OCI-LY1 (cell line): ENCODE results near the gene P3H4.

ENCODE experiments used
- H2AFZ ChIP-seq: fragments of 200-600 bp; sonication (generic), shearing (Covaris generic); 2 replicates; pipeline ENCODE4 v1.6.0; 2014; ENCODE audit warnings: antibody characterized with exemption, mild to moderate bottlenecking, low read length
- H3F3A ChIP-seq: fragments of 200-600 bp; sonication (generic), shearing (Covaris generic); 2 replicates; pipeline ENCODE4 v1.6.0; 2014; ENCODE audit warnings: mild to moderate bottlenecking, antibody characterized with exemption, low read length, moderate library complexity; ENCODE audit not compliant: insufficient read depth
- H3K27ac ChIP-seq: fragments of 200-600 bp; sonication (generic); 2 replicates; pipeline ENCODE4 v1.5.1; 2014; ENCODE audit warnings: low read length, mixed run types, mild to moderate bottlenecking, low read depth; ENCODE audit not compliant: poor library complexity, severe bottlenecking
- H3K27me3 ChIP-seq: fragments of 200-600 bp; sonication (generic); 2 replicates; pipeline ENCODE4 v1.6.0; 2014; ENCODE audit warnings: antibody characterized with exemption, mild to moderate bottlenecking, low read length, moderate library complexity; ENCODE audit not compliant: insufficient read depth
- H3K36me3 ChIP-seq: fragments of 200-600 bp; sonication (generic); 2 replicates; pipeline ENCODE4 v1.6.1; 2014; ENCODE audit warnings: mild to moderate bottlenecking, antibody characterized with exemption, low read length, moderate library complexity, mixed read lengths; ENCODE audit not compliant: insufficient read depth
- H3K4me1 ChIP-seq: fragments of 200-600 bp; sonication (generic); 2 replicates; pipeline ENCODE4 v1.5.1; 2014; ENCODE audit warnings: mild to moderate bottlenecking, low read length, moderate library complexity; ENCODE audit not compliant: insufficient read depth, severe bottlenecking
- H3K4me2 ChIP-seq: fragments of 200-600 bp; sonication (generic), shearing (Covaris generic); 2 replicates; pipeline ENCODE4 v1.6.1; 2014; ENCODE audit warnings: low read length
- H3K4me3 ChIP-seq: fragments of 200-600 bp; sonication (generic); 2 replicates; pipeline ENCODE4 v1.5.1; 2014; ENCODE audit warnings: low read length, low read depth, mild to moderate bottlenecking, mixed read lengths; ENCODE audit not compliant: poor library complexity, severe bottlenecking
- H3K79me2 ChIP-seq: fragments of 200-600 bp; shearing (Covaris generic); 2 replicates; pipeline ENCODE4 v1.6.1; 2016; ENCODE audit warnings: mixed run types, low read length, mixed read lengths; ENCODE audit not compliant: insufficient read depth
- H3K9ac ChIP-seq: fragments of 200-600 bp; sonication (generic), shearing (Covaris generic); 2 replicates; pipeline ENCODE4 v1.6.1; 2014; ENCODE audit warnings: mild to moderate bottlenecking, low read length, mixed read lengths
- H3K9me2 ChIP-seq: fragments of 200-600 bp; sonication (generic), shearing (Covaris generic); 2 replicates; pipeline ENCODE4 v1.6.1; 2014; ENCODE audit warnings: low read depth, mild to moderate bottlenecking, low read length, mixed read lengths
- H3K9me3 ChIP-seq: fragments of 200-600 bp; shearing (Covaris generic); 2 replicates; pipeline ENCODE4 v1.6.1; 2014; ENCODE audit warnings: low read length, mixed read lengths
- H4K20me1 ChIP-seq: fragments of 200-600 bp; sonication (generic), shearing (Covaris generic); 2 replicates; pipeline ENCODE4 v1.6.0; 2016; ENCODE audit warnings: mild to moderate bottlenecking, low read length; ENCODE audit not compliant: insufficient read depth
- EZH2 ChIP-seq: fragments of 200-600 bp; sonication (generic), shearing (Covaris generic); IDR thresholded peaks from 2 replicates; pipeline ENCODE4 v1.8.0; 2017; ENCODE audit warnings: borderline replicate concordance, mixed run types, mild to moderate bottlenecking, antibody characterized with exemption, low read length, moderate library complexity, mixed read lengths
- TF ChIP-seq, protein P1 (sequence below): fragments of 200-600 bp; sonication (generic), shearing (Covaris generic); IDR thresholded peaks from 2 replicates; pipeline ENCODE4 v1.5.1; 2017; ENCODE audit warnings: mild to moderate bottlenecking, antibody characterized with exemption, low read length, moderate library complexity, mixed read lengths

The P3H4 gene

DNA sequence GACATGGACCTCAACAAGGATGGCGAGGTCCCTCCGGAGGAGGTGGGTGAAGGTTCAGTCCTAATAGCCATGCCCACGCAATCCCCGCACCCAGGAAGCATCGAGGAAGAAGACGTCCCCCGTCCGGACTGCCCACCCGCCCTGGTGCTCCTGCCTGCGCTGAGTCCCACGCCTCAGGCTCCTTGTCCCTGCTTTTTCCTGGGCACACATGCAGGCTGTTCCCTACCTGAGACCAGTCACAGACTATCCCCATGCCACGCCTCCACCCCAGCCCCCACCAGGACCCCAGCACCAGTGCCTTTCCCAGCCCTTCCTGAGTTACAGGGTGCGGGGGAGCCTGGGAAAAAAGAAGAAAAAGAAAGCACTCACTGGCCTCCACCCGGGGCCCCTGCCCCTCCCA is 10.0 kb upstream of the P3H4 start:
- Histone ChIP-seq H3K9ac (no peak overlapping the region), H3K27me3 (peaks cover 18% of the 10 kb centered on the region; the same call in 1 of the 2 replicates), H3F3A (no peaks in the 10 kb centered on the region), H4K20me1 (no peaks in the 10 kb centered on the region), H3K4me3 (no peak overlapping the region), H3K9me2 (no peaks in the 10 kb centered on the region), H3K9me3 (no peaks in the 10 kb centered on the region), H3K4me2 (no peak overlapping the region), H3K36me3 (peaks cover 14% of the 10 kb centered on the region), H2AFZ (no peak overlapping the region), H3K4me1 (peaks cover 10% of the 10 kb centered on the region), H3K79me2 (no peaks in the 10 kb centered on the region), H3K27ac (no peak overlapping the region)
- no peak for TF ChIP-seq EZH2
- TF ChIP-seq, protein P1, sequence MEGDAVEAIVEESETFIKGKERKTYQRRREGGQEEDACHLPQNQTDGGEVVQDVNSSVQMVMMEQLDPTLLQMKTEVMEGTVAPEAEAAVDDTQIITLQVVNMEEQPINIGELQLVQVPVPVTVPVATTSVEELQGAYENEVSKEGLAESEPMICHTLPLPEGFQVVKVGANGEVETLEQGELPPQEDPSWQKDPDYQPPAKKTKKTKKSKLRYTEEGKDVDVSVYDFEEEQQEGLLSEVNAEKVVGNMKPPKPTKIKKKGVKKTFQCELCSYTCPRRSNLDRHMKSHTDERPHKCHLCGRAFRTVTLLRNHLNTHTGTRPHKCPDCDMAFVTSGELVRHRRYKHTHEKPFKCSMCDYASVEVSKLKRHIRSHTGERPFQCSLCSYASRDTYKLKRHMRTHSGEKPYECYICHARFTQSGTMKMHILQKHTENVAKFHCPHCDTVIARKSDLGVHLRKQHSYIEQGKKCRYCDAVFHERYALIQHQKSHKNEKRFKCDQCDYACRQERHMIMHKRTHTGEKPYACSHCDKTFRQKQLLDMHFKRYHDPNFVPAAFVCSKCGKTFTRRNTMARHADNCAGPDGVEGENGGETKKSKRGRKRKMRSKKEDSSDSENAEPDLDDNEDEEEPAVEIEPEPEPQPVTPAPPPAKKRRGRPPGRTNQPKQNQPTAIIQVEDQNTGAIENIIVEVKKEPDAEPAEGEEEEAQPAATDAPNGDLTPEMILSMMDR, result no peak

DNA sequence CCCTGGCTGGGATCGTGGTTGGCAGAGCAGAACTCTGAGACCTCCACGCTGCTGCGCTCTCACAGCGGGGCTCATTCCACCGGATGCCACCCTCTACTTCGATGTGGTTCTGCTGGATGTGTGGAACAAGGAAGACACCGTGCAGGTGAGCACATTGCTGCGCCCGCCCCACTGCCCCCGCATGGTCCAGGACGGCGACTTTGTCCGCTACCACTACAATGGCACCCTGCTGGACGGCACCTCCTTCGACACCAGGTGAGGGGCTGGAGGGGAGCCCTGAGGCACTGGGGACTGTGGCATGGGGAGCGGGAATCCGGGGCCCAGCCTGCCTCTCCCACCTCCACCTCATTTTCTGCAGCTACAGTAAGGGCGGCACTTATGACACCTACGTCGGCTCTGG is 6.3 kb upstream of the P3H4 start:
- Histone ChIP-seq H3K9me3 (no peaks in the 10 kb centered on the region), H3K9ac (no peak overlapping the region), H4K20me1 (no peaks in the 10 kb centered on the region), H3K9me2 (no peaks in the 10 kb centered on the region), H3K36me3 (no peaks in the 10 kb centered on the region), H3K27me3 (peaks cover 18% of the 10 kb centered on the region; the same call in 1 of the 2 replicates), H3K4me3 (no peak overlapping the region), H3K4me2 (peak overlapping the region; percentile 20; the same call in 1 of the 2 replicates), H3F3A (no peaks in the 10 kb centered on the region), H3K4me1 (peaks cover 10% of the 10 kb centered on the region), H3K27ac (no peak overlapping the region), H3K79me2 (no peaks in the 10 kb centered on the region), H2AFZ (no peak overlapping the region)
- TF ChIP-seq, protein P1, result no peak
- no peak for TF ChIP-seq EZH2

DNA sequence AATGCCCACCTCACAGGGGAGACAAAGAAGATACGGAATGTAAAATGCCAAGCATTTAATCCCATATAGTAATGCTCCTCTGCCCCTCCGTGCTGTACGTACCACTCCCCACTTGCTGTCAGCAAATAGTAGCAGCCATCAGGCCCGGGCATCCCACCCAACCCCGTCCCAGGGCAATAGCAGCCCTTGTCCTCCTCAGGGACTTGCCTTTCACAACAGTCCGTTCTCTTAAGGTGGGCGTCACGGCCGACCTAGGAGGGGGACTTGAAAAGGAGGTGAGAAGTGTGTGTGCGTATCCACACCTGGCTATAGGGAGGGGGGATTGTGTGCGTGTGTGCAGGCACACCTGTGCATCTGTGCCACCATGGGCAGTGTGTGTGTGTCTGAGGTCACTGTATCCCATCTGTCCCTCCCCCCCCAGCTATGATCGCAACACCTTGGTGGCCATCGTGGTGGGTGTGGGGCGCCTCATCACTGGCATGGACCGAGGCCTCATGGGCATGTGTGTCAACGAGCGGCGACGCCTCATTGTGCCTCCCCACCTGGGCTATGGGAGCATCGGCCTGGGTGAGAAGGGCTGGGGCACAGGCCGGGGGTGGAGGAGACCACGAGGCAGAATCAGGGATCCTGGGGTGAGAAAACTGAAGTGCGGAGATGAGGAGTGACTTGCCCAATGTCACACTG is 5.0 kb upstream of the P3H4 start:
- H3K4me1 ChIP-seq, result peaks cover 17% of the 10 kb centered on the region
- H2AFZ ChIP-seq, result no peak overlapping the region
- no peak overlapping the region for H3K4me2 ChIP-seq
- H3K4me3 ChIP-seq, result no peak overlapping the region
- no peaks in the 10 kb centered on the region for H4K20me1 ChIP-seq
- H3K79me2 ChIP-seq, result no peaks in the 10 kb centered on the region
- no peaks in the 10 kb centered on the region for H3K36me3 ChIP-seq
- no peaks in the 10 kb centered on the region for H3K9me2 ChIP-seq
- no peak overlapping the region for H3K27ac ChIP-seq
- no peaks in the 10 kb centered on the region for H3F3A ChIP-seq
- H3K9me3 ChIP-seq, result no peaks in the 10 kb centered on the region
- H3K27me3 ChIP-seq, result peaks cover 18% of the 10 kb centered on the region; the same call in 1 of the 2 replicates
- H3K9ac ChIP-seq, result no peak overlapping the region
- no peak for TF ChIP-seq EZH2
- TF ChIP-seq, protein P1, result no peak
